Gastrocnemius medialis (tissue), 4 donors: ENCODE measurements around the gene CASP8. TPM values are rescaled to one million over a fixed set of nuclear protein-coding genes. Genes with fewer than 3 reads are reported as not detected.

Experiments
- ATAC-seq, 2 donors: fragments of 150-250 bp; one replicate each; pipeline ENCODE4 v1.9.1; 2016
- DNase-seq, 2 donors: peaks; one replicate each; pipeline ENCODE4 v3.0.0-alpha.2; 2019
- H3K27ac ChIP-seq, 4 donors: fragments of 200-600 bp; sonication (generic); 1 replicate in 1 of 4; 2 replicates in 3 of 4; pipeline ENCODE4 v1.5.1; 2016 to 2018; ENCODE audit warnings: mild to moderate bottlenecking in 2 of 4, moderate library complexity in 1 of 4
- H3K27me3 ChIP-seq, 3 donors: fragments of 200-600 bp; sonication (generic) in 2 of 3; 1 replicate in 1 of 3; 2 replicates in 2 of 3; pipeline versions ENCODE4 v1.5.1 to v1.6.0; 2016 to 2019; ENCODE audit warnings: mild to moderate bottlenecking in 1 of 3, moderate library complexity in 1 of 3
- H3K36me3 ChIP-seq, 2 donors: fragments of 200-600 bp; sonication (generic) in 1 of 2; one replicate each; pipeline ENCODE4 v1.5.1; 2017 to 2018
- H3K4me1 ChIP-seq, 2 donors: fragments of 200-600 bp; sonication (generic) in 1 of 2; one replicate each; pipeline ENCODE4 v1.5.1; 2016 to 2017; ENCODE audit warnings: mild to moderate bottlenecking in 2 of 2
- H3K4me3 ChIP-seq, 4 donors: fragments of 200-600 bp; sonication (generic) in 3 of 4; 1 replicate in 1 of 4; 2 replicates in 3 of 4; pipeline ENCODE4 v1.5.1; 2016 to 2019; ENCODE audit warnings: mild to moderate bottlenecking in 2 of 4
- H3K9me3 ChIP-seq, 3 donors: fragments of 200-600 bp; sonication (generic) in 2 of 3; 1 replicate in 1 of 3; 2 replicates in 2 of 3; pipeline ENCODE4 v1.5.1; 2016 to 2019
- CTCF ChIP-seq, 5 experiments: fragments of 450-650 bp in 3 of 5; fragments of 200-600 bp in 2 of 5; sonication (generic) in 2 of 5; IDR thresholded peaks in 4 of 5; conservative IDR thresholded peaks in 1 of 5; 1 replicate in 4 of 5; 2 replicates in 1 of 5; pipeline ENCODE4 v1.5.1; 2016 to 2019; ENCODE audit warnings: antibody characterized with exemption in 5 of 5, mild to moderate bottlenecking in 3 of 5, moderate library complexity in 3 of 5
- POLR2A ChIP-seq, 2 donors: fragments of 450-650 bp; IDR thresholded peaks; one replicate each; pipeline ENCODE4 v1.6.1; 2017; ENCODE audit warnings: antibody characterized with exemption in 2 of 2, mild to moderate bottlenecking in 2 of 2, moderate library complexity in 2 of 2
- in situ Hi-C, 4 donors: fragments of 200-750 bp; cut with MboI; loops; one replicate each; pipeline versions ENCODE4 v1.15.0 to v1.8.0; 2017; ENCODE audit warnings: low sequenced_read_pairs in 4 of 4
- intact Hi-C: fragments of 100-400 bp; cut with DNase I; formaldehyde crosslinking; loops from one replicate; pipeline ENCODE4 v1.15.1; 2023; ENCODE audit warnings: low total_unique reads
- total RNA-seq, 4 donors: library from RNA; depleted of rRNA; stranded (reverse); fragments of >200 nt; gene quantifications; one replicate each; pipeline versions ENCODE4 v1.1.0 to v1.2.3, GENCODE V29; 2016

Gene CASP8
- total RNA-seq, 4 donors from 2014 or later = 2.3 to 3.5 (median 2.9) TPM

- DNase-seq (no peak), ATAC-seq (no peak)
- Histone ChIP-seq H3K4me3 (no peak overlapping the region), H3K9me3 (no peaks in the 10 kb centered on the region), H3K27me3 (no peaks in the 10 kb centered on the region), H3K27ac (no peak overlapping the region), H3K36me3 (no peaks in the 10 kb centered on the region), H3K4me1 (no peaks in the 10 kb centered on the region)
- in situ Hi-C loops = no loop called here
- TF ChIP-seq CTCF (IDR thresholded peaks at IDR 0.05 in 4 of 5, conservative IDR thresholded peaks at IDR 0.05 in 1 of 5) = no peak
- no peak for TF ChIP-seq POLR2A (IDR thresholded peaks at IDR 0.05)
- intact Hi-C loops = no loop called here
Measured at GRCh38 chr2:201250741-201251140, 9.6 kb upstream of the CASP8 start.

GRCh38 chr2:201254081-201254730, 6.1 kb upstream of the CASP8 start:
- H3K27me3 ChIP-seq = no peaks in the 10 kb centered on the region
- no peaks in the 10 kb centered on the region for H3K36me3 ChIP-seq
- DNase-seq (no peak), ATAC-seq (no peak)
- TF ChIP-seq POLR2A (IDR thresholded peaks at IDR 0.05) (no peak), CTCF (IDR thresholded peaks at IDR 0.05 in 4 of 5, conservative IDR thresholded peaks at IDR 0.05 in 1 of 5) (no peak)
- in situ Hi-C loops = no loop called here
- no peak overlapping the region for H3K27ac ChIP-seq
- H3K9me3 ChIP-seq = no peaks in the 10 kb centered on the region
- peaks cover 5 to 11% of the 10 kb centered on the region in 2 donors for H3K4me1 ChIP-seq
- intact Hi-C loops = no loop called here
- no peak overlapping the region for H3K4me3 ChIP-seq

GRCh38 chr2:201255408-201256033, 4.8 kb upstream of the CASP8 start:
- in situ Hi-C loops = no loop called here
- no peak overlapping the region for H3K27ac ChIP-seq
- no peak for TF ChIP-seq POLR2A (IDR thresholded peaks at IDR 0.05)
- no peak for TF ChIP-seq CTCF (IDR thresholded peaks at IDR 0.05 in 4 of 5, conservative IDR thresholded peaks at IDR 0.05 in 1 of 5)

DNA sequence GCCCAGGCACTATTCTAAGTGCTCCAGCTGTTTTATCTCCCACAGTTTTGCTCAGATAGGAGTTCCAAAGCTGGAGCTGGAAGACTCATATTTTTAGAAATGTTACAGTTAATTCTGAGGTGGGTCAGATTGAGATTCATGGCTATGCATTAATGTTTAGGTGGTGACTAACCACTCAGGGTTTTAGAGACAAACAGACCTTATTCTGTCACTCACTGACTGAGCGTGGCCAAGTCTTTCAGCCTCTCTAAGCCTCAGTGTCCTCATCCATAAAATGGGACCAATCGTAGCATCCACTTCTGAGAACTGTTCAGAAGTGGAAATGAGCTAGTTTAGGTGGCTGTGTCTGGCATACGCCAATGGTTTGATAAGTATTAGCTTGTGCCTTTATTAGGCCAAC, 4.3 kb upstream of the CASP8 start:
- Histone ChIP-seq H3K9me3 (no peaks in the 10 kb centered on the region), H3K27me3 (no peaks in the 10 kb centered on the region), H3K4me3 (no peak overlapping the region), H3K36me3 (no peaks in the 10 kb centered on the region), H3K27ac (no peak overlapping the region), H3K4me1 (peaks cover 5 to 15% of the 10 kb centered on the region in 2 donors)
- no peak for TF ChIP-seq POLR2A (IDR thresholded peaks at IDR 0.05)
- no peak for TF ChIP-seq CTCF (IDR thresholded peaks at IDR 0.05 in 4 of 5, conservative IDR thresholded peaks at IDR 0.05 in 1 of 5)
- in situ Hi-C loops (no loop called here), intact Hi-C loops (no loop called here)
- ATAC-seq (no peak), DNase-seq (no peak)

More at GRCh38 chr2:201255408-201256033, 4.8 kb upstream of the CASP8 start:
- peaks cover 5 to 15% of the 10 kb centered on the region in 2 donors for H3K4me1 ChIP-seq
- intact Hi-C loops = no loop called here
- no peak overlapping the region for H3K4me3 ChIP-seq
- H3K27me3 ChIP-seq = no peaks in the 10 kb centered on the region
- no peak for DNase-seq
- H3K36me3 ChIP-seq = no peaks in the 10 kb centered on the region
- H3K9me3 ChIP-seq = no peaks in the 10 kb centered on the region
- ATAC-seq = no peak
